Cerebellar cortex (tissue), 1 donor: Measurements from ENCODE around the gene TMEFF2.
"Not testable (repeated sequence)": the region's sequence is repeated elsewhere in the genome, so short reads cannot be mapped to it uniquely, and the experiment has no call there.

Experiments used
- DNase-seq: peaks from one replicate; pipeline ENCODE4 v3.0.0-alpha.2; 2015; ENCODE audit warnings: low spot score

Gene TMEFF2

GRCh38 chr2:192184349-192184748, 10.4 kb downstream of the TMEFF2 start:
- no peak for DNase-seq

GRCh38 chr2:192183296-192183695, 11.4 kb downstream of the TMEFF2 start:
- DNase-seq, result no peak

DNA sequence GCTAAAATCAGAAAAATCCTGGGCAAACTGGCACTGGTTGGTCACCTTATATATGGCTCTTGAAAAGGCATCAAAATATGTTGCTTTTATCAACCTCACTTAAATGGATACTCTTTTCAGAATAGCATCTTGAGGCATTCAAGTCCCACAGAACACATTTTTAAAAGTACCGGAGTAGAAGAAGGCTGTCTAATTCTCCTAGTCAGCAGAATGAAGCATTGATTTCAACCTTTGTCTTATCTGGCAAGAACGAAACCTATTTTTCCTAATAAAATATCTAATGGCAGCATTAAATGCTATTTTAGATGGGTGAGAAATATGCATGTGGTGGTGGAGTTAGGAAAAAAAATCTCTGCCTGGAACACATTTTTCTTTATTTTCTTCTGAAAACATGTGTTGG, 27.8 kb downstream of the TMEFF2 start:
- DNase-seq, result no peak

GRCh38 chr2:192165842-192166241, 28.9 kb downstream of the TMEFF2 start:
- DNase-seq, result no peak

DNA sequence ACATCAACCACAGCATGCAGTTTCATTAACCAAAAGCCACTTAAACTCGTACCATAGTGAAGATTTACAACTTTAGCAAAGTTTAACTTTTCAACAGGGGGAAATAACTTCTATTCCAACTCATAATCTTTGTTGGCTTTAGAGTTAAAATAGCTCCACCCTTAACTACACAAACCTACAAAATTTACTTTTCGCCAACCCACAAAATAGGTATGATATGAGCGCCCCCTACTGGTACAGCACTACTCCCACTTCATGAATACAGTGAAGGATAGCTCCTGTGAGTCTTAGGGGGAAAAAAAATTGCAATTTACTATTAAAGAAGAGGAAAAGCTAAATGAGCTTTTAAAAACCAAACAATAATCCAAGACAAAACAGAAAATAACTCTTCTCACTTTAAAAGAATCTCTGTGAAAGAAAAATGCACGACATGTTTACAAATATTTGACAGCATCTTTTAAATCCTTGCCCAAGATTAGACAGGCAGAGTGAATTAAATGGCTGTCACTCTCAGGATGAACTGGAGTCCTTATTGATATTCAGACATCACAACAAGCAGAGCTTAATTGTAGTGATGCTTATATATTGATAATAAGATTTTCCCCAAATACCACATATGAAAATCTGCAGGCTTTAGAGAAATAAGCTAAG, 32.2 kb downstream of the TMEFF2 start:
- DNase-seq, result peak; percentile 63

- DNase-seq, result no peak
Measured at GRCh38 chr2:192161656-192162290, 33.0 kb downstream of the TMEFF2 start.

DNA sequence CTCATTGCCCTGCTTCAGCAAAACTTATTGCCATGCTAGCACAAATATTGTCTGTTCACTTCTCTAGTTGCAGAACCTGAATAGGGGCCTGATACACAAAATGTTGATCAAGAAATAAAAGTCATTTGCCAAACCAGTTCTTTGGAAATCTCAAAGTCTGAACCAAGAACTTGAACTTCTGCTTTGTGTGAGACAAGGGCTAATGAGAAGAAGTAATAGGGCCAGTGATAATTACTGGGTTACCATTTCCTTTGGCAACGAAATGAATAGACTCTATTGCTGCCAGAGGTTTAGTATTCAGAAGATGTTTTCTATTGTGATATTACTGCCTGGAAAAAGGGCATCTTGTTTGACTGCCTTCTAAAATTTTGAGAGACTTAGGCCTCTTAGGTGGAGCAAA, 35.0 kb downstream of the TMEFF2 start:
- DNase-seq, result no peak

DNA sequence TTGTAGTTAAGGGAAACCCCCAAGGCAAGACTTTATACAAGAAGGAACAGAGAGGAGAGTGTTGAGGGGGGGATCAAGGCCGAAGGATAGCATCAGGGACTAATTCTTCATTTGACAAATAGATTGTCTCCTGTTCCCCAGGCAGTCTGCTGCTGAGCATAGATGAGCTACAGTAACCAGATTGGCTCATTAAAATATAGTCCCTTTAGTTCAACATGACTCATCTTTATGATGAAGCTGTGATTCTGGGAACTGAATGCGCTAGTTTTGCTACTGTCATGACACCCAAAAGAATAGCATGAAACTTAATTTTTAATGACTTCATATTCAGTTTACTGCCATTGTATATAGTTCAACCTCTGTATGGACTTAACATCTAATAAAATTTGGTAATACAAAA, 35.5 kb downstream of the TMEFF2 start:
- DNase-seq, result no peak

GRCh38 chr2:192157776-192158175, 37.0 kb downstream of the TMEFF2 start:
- DNase-seq, result peak; percentile 81

GRCh38 chr2:192155511-192156118, 39.1 kb downstream of the TMEFF2 start:
- no peak for DNase-seq

DNA sequence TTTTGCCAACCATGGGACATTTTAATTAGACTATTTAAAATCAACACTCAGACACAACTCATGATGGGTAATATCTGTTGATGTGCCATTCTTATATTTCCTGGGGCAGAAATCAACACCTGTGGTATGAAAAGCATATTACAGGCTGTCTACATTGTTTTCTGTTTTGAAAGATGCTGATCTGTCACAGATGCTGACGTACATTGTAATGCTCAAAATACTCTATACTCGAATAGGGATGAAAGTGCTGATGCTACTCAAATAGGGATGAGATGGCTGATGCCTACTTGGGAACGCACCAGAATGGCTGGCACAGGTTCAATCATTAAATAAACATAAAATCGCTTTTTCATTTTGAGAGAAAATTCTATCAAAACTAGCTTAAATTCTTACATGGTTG, 41.2 kb downstream of the TMEFF2 start:
- no peak for DNase-seq

DNA sequence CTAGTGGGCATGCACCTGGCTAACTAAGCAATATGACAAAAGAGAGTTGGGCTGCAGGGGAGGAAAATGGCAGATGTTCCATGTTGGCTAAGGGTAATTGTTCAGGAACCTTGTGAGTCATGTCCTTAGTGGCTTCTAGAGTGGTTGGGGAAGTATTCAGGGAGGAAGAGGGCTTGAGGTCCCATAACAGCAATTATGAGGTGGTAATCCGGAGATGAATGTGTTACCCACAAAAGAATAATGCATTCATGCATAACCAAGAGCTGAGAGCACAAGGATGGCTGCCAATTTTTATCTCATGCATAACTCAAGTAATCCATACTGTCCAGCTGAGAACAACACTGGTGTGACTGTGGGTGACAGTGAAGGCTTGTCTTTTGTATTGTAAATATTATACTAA, 42.9 kb downstream of the TMEFF2 start:
- DNase-seq, result no peak

DNA sequence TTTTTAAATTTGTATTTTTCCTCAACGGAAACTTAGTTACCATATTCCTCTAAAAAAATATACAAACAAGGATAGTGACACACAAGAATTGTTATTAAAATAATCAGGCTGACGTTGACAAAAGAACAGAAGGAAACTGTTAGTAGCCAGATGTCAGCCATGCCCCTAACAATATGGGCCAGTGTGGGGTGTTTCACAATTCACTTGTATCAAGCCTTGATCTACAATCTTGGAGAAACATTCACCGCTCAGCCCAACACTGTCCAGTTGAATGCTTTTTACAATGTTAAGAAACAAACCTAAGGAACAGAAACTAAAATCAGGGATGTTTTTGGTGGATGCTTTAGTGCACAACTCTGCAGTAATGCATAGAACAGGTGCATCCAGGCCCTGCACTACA, 44.6 kb downstream of the TMEFF2 start:
- DNase-seq, result no peak

DNA sequence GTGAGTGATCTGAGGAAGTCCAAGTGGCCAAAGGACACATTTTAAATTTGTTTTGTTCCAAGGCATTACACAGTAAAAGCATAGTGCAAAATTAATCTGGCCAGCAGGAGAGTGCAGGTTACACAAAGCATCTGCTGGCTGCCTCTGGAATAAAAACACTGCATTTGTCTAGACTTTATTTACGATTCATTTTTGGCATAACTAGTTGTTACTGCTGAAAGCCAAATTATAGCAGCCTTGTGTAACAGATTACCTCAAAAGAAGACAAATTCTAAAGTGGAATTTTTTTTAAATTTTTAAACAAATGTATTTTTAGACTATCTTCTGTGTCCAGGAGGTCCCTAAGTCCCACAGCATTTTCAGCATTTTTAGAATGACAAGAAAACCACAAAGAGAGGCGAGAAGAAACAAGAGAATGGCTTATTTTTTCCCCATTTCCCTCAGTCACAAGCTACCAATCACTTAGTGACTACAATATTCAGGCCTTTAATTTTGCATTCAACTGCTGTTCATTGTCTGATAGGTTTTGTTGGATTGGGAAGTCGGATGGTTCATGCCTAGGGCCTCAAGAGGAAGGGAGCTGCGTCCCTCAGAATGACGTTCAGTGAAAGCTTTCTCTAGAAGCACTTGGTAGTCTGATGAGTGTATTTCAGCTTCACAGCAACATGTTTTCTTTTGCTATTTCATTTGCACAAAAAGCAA, 46.0 kb downstream of the TMEFF2 start:
- DNase-seq, result no peak

- DNase-seq, result no peak
Measured at GRCh38 chr2:192148241-192148619, 46.5 kb downstream of the TMEFF2 start.

DNA sequence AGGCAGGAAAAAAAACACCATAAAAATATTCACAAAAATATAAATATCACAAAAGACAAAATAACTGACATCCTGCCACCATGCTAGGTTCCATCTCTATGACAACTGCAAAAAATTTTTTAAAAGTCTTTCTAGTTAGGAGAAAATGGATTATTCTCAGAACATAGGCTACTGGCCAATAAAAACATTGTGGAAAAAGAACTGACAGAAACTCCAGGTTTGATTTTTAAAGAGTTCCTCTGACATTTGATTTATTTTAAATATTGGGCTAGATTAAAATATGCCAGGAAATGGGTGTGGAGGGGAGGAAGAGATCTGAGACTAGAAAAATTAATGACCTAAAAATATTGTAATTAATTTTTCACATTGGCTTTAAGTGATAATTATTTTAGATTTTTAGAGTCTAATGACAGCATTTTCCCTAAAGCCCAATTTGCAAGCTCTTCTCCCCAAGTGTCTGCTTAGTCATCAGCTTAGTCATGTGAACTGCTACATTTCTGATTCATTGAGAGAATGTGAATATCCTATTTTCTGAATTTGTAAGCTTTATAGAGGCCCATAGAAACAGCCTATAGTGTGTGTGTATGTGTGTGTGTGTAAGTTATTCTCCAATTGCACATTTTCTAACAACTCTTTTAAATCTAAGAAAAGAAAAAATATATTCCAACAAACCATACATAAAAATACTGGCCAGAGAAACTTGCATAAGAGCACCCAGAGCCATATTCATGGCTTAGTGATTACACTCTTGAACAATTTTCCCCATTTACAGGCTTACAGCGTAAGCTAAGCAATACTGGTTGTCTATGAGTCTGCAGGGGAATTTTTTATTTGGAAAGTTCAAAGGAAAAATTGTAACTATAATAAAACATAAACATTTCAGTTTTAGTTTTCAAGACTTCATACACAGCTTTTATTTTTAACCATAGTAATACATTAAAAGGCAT, 48.4 kb downstream of the TMEFF2 start:
- no peak for DNase-seq

DNA sequence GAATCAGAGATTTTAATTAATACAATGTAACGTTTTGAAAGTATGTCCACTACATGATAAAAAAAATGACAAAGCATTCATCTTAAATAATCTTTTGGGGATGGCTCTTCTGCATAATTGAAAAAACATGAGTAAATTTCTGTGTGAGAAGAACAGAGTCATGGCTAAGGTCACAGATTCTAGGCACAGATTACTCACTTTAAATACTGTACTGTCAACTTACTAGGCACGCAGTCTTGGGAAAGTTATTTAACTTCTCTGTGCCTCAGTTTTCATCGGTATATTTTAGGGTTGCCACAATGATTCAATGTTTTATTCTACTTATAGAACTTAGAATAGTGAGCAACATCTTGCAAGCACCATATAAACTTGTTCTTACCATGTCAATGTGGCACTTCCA, 49.2 kb downstream of the TMEFF2 start:
- DNase-seq, result no peak

DNA sequence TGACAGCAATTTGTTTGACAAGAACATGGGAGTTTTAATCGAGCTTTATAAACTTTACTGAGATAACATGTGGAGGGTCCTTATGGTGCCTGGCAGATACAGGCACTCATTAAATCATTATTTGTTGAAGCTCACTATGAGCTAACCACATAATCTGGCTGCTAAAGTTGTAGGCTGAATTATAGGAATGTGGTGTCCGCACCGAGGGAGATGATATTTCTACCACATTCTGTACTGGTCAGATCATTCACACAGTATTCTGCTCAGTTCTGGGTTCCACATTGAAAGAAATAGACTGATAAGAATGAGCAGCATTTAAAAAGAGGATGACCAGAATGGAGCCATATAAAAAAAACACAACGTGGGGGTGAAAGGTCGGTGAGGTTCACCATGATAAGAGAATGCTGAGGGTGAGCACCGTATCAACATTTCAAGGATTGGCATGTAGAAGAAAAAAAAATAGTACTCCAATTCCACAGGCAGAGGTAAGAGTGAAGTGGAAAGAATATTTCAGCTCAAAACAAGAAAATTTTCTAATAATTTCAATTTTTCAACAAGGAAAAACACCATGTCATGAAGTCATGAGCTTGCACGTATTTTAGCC, 54.4 kb downstream of the TMEFF2 start:
- DNase-seq, result no peak

GRCh38 chr2:192139813-192140212, 54.9 kb downstream of the TMEFF2 start:
- DNase-seq, result no peak

GRCh38 chr2:192137451-192137850, 57.3 kb downstream of the TMEFF2 start:
- DNase-seq, result no peak

GRCh38 chr2:192132604-192133003, 62.1 kb downstream of the TMEFF2 start:
- DNase-seq, result not testable (repeated sequence)
